HepG2 (cell line): ENCODE measurements around the gene ATP6V1G3.

Experiments
- HOXD1 ChIP-seq: sonication (generic); formaldehyde crosslinking; IDR thresholded peaks from 2 replicates; pipeline ENCODE4 v1.5.0; 2020; ENCODE audit warnings: missing genetic modification reagents
- RAD21 ChIP-seq: fragments of 450-650 bp; formaldehyde crosslinking; IDR thresholded peaks from 2 replicates; pipeline ENCODE4 v1.5.0; 2020; ENCODE audit warnings: mild to moderate bottlenecking
- SP1 ChIP-seq, 2 experiments: fragments of 450-650 bp in 1 of 2; sonication (generic) in 1 of 2; formaldehyde crosslinking in 1 of 2; IDR thresholded peaks; 2 replicates each; pipeline versions ENCODE4 v1.4.0 to v1.6.1; 2016 to 2020; ENCODE audit warnings: missing genetic modification reagents in 1 of 2

GRCh38 chr1:198498881-198499280 lies 41.6 kb downstream of the ATP6V1G3 start:
- TF ChIP-seq HOXD1 (CRISPR knock-in tag): no peak
- TF ChIP-seq SP1 (IDR thresholded peaks at IDR 0.05): no peak
- no peak for TF ChIP-seq SP1 (CRISPR knock-in tag; IDR thresholded peaks at IDR 0.05)
- no peak for TF ChIP-seq RAD21 (CRISPR knock-in tag)
